HG03025 (cell line): ENCODE measurements around the gene ACVR1.
"Not testable (repeated sequence)": the region's sequence is repeated elsewhere in the genome, so short reads cannot be mapped to it uniquely, and the experiment has no call there.

ENCODE experiments used
- ATAC-seq: cut with Tn5 transposase; IDR thresholded peaks from one replicate; pipeline ENCODE4 v1.9.1; 2021; ENCODE audit warnings: mild to moderate bottlenecking, moderate library complexity; ENCODE audit not compliant: unreplicated experiment, low FRiP score

Gene ACVR1

DNA sequence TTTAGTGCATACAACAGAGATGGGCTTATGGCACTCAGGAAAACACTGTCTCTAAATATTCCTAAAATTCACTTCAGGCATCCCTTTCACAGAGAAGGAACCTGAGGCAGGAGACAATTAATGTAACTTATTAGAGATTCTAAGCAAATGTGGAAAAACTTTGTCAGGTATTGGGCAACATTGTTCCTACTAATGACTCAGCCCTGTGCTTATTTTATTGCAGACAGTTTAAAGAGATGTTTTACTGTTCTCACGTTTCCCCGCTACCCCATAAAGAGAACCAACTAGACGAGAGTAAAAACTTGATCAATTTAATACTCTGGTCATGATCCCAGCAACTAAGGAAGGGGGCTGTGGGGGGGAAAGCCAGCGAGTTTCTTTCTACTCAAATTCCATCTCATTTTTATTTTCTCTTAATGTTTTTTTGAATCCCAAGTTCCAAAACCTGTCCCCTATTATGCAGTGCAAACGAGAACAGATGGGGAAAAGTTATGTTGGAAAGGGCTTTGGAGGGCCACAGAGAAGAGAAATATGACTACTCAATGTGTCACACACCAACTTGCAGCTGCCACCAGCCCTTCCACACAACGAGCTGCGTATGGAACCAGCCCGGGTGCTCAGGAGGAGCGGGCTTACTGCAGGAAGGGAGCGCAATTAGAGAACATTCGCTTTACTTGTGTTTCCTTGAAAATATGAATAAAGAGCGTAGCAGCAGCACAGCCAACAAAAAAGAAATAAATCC, 18.7 kb upstream of the ACVR1 start:
- ATAC-seq: no peak

DNA sequence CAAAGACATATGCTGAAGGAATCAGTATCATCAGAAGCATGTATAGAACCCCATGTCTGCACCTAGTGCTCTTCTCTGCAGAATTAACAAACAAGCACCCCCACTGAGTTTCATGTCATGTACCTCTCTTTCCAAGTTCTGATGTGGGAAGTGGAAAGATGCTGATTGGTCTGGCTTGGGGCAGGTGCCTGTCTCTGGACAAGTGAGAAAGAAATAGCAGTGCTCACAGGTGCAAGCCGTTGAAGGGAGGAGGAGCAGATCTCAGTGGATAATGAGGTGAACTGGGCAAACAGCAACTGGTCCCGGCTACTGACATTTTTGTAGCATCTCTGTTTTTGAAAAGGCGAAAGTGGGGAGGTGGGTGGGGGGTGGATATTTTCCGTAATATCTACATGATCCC, 17.5 kb upstream of the ACVR1 start:
- ATAC-seq: no peak

DNA sequence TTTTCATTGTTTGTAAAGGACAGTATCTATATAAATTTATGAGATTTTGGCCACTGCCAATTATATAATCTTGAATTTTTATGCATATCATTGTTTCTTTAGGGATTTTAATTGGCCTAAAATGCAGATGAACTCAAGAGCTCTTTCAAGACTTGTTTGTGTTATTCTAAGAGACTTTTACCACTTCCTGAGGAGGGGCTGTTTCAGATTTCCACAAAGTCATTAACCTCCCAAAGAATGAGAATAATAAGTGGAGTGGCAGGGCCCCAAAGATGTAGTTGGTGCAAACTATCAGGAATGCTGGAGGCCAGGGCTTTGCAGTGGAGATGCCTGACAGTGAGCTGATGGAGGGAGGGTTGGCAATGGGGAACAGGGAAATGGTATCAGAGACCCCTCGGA, 15.5 kb upstream of the ACVR1 start:
- no peak for ATAC-seq

DNA sequence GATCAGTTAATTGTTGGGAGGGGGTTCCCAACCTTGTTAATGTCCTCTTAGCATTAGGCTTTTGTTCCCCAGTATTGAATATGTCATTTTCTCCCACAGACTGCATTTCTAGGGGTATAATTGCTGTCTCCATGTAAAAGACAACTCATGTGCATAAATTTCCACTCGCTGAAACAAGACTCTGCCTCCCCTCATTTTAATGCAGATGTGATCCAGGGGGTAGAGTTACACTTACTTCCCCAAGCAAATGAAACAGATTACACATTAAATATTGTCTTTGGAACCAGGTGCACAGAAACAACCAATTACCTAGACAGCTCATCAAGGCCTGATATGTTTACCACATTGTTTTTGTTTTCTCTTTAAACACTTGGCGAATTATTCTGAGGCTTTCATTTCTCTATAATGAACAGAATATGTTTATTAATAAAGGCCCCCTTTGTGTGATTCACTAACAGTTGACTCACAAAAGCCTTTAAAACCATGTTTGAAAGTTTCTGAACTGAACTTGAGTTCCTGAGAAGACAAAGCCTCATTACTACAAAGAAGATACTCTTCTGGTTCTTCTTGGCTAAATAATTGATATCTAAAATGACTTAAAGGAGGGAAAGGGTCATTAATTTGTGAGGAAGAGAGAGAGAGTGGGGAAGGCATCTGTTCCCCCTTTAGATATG, 15.0 kb upstream of the ACVR1 start:
- ATAC-seq: no peak

DNA sequence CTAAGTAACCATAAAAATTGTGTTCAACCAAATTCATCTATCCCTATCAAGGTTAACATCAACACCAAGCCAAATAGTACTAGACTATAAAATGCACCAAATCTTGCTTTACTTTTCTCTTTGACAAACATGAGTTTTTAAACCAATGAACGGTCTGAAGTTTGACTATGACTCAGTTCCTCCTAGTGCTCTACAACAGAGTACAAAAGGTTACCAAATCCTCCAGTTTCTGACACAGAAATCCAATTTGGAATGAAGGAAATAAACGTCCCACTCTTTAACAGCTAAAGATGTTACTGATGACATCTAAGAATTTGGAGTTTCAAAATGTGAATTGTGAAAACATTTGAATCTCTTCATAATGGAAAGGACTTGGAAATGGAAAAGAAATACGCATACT, 11.8 kb upstream of the ACVR1 start:
- ATAC-seq: no peak

DNA sequence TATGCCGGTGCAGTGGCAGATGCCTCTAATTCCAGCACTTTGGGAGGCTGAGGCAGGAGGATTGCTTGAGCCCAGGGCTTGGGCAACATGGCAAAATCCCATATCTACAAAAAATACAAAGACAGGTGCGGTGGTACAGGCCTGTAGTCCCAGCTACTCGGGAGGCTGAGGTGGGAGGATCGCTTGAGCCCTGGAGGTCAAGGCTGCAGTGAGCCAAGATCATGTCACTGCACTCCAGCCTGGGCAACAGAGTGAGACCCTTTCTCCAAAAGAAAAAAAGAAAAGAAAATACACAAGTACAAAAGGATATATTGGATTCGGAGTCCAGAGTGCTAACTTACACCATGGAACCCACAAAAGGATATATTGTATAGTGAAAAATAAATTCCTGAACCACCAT, 8.4 kb upstream of the ACVR1 start:
- ATAC-seq: not testable (repeated sequence)

DNA sequence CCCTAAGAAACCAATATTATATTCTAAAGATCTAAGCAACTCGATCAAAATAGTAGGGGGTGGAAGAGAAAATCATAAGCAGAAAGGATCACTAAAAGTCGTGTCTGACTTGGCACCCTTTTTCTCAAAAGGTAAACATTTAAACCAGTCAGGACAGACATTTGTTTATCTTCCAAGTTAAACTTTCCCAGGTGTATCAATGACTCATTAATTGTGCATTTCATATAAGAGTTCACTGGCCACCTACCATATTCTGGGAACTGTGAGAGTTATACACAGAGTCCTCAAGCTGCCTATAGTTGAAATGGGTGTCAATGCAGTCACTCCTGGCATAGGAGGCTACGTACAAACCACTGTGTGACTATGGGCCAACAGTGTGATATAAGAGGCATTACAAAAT, 4.8 kb upstream of the ACVR1 start:
- ATAC-seq: no peak

DNA sequence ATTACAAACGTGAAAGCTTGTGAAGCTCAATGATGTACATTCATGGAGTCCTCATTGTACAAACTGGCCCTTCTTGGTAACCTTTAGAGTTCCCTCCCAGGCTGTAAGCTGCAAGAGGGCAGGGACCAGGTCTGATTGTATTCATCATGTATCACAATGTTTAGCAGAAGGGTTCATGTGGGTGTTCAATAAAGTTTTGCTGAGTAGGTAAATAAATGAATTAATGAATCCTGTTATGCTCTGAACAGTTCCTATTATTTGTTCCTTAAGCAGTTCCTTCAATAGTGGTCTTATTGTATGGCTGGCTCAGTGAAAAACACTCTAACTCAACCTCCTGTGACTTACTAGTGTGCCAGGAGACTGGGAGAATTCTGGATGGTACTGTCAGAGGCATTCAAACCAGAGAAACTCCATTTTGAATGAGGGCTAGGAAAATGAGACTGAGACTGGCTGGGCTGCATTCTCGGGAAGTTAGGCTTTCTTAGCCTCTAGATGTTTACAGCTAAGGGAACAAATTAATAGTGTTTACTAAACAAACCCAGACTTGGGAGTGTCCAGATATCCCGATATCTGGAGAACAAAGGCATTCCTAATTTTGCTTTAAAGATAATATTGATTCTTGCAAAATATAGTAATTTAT, 1.8 kb upstream of the ACVR1 start:
- no peak for ATAC-seq

DNA sequence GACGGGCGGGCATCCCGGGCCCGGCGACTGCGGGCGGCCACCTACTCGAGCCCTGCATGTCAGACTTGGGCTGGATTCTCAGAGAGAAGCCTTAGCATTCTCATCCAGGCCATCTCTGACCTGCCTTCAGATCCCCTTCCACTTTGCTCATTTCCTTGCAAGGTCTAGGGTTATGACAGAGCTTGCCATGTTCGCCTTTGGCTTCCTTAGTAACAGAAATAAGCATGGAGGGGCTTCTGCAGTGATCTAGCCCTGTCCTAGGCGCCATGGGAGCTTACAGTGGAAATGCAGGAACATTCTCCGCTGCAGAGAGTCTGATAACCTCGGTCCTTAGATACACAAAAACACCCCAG, 632 bp upstream of the ACVR1 start:
- ATAC-seq: no peak

DNA sequence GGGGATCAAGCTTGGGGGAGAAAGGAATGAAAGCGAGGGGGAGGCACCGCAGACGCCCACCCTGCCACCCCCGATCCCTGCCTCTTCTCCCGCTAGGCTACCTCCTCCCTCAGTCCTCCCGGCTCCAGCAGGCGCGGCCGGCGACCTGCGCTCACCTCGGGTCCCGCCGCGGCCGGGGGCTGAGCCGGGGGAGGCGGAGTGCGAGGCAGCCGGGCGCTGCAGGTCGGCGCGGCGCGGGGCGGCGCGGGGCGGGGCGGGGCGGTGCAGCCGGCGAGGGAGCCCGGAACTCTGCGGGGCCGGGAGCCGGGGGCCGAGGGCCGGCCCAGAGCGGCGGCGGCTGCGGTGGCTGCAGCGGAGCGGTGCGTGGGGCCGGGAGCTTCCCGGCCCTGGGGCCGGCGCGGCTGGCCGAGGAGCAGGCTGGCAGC, 477 bp downstream of the ACVR1 start:
- peak; percentile 46 for ATAC-seq

DNA sequence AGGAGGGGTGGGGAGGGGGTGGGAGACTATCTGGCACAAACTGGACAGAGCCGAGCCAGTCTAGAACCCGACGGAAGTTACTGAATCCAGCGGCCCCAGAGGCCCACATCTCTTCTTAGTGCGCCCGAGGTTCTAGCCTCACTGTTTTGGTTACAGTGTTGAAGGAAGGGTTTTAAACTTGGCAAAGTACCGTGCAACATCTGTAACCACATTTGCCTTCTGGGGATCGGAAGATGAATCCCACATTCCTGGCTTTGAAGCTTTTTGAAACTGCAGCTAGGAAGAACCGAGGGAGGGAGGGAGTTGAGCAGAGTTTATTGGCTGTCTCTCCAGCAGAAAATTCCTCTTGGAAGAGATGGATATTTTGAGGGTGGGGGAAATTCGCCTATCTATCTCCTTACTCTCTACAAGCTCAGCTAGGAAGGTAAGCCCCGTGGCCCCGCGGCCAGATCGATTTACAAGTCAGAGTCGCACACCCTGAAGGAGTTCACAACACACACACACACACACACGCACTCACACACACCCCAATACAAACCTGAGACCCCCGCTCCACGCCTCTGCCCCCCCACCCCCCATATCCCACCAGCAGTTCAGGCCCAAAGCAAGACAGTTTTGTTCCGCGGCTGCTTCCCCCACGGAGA, 1.0 kb downstream of the ACVR1 start:
- ATAC-seq: no peak

DNA sequence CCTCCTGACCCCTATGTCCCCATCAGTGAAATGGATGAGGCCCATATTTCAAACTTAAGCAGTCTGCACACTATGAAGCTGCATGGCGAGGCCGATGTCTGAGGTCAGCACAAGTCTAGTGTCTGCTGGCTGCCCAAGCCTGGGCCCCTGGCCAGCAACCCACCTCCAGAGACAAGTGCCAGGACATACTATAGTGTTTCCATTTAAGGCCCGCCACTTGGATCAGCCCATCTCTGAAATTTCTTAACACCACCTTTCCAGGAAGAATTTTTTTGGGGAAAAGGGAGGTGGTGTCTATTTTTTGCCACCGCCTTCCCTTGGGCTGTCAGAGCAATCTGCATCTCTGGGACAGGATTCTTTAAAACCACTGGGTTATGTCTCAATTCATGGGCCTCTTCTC, 1.8 kb downstream of the ACVR1 start:
- ATAC-seq: no peak

DNA sequence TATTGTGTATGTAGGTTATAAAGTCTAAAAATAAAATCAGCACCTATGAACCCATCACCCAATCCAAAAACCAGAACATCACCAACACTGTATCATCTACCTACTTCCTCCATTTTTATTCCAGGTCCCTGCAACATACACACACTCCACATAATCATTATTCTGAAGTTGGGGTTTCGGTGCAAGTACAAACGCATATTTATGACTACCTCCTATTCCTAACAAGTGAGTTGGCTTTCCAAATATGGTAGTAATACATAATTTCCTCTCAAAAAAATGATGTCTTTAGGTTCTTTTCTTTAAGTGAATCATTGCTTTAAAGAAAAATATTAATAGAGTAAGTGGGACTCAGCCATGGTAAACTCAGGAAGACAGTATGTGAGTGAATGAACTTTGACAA, 3.3 kb downstream of the ACVR1 start:
- no peak for ATAC-seq

DNA sequence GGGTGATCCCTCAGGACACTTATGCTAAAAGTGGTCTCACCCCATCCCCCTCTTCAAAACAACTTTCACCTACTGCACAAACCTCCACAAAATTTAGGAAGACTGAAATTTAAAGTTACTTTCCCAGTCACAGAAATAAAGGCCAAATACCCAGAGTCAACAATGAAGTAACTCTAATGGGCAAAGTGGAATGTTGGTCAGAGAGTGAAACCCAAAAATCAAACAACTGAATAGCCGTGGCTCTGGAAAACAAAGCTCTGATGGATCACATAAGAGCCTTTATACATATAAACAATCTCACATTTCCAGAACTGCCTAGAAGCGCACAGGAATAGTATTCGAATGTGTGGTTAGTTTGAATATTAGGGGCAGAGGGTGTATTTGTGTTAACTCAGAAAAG, 4.7 kb downstream of the ACVR1 start:
- no peak for ATAC-seq

DNA sequence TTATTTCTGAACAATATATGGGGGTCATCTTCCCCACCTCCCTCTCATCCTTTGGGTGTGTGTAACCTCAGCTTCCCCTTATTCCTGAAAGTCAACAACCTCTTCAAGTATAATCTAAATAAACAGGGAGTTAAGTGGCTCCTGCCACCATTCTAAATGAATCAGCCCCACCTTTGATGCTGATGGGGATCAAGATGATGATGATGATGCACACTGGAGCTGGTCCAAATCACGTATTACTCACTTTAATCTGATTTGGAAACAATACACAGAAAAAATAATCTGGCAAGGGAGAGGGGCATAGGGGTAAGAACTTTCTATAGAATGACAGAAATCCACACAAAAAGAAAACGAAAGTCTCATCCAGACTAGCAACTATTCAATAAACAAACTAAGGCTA, 7.1 kb downstream of the ACVR1 start:
- no peak for ATAC-seq

DNA sequence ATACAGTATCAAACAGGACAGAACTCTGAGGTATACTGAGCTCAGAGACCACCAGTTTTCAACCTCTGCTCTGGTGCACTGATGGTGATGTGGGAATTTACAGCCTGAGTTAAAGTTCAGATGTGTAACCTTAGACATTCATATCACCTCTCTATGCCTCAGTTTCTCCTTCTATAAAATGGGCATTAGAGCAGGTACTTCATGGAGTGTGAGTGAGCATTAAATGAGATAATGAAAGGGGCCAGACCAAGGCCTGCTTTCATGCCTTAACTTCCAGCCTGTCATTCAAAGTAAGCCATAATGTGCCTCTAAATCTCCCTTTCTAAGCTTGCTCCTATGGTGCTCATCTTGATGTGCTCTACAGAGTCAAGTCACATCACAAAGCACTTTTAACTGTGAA, 8.4 kb downstream of the ACVR1 start:
- ATAC-seq: no peak

DNA sequence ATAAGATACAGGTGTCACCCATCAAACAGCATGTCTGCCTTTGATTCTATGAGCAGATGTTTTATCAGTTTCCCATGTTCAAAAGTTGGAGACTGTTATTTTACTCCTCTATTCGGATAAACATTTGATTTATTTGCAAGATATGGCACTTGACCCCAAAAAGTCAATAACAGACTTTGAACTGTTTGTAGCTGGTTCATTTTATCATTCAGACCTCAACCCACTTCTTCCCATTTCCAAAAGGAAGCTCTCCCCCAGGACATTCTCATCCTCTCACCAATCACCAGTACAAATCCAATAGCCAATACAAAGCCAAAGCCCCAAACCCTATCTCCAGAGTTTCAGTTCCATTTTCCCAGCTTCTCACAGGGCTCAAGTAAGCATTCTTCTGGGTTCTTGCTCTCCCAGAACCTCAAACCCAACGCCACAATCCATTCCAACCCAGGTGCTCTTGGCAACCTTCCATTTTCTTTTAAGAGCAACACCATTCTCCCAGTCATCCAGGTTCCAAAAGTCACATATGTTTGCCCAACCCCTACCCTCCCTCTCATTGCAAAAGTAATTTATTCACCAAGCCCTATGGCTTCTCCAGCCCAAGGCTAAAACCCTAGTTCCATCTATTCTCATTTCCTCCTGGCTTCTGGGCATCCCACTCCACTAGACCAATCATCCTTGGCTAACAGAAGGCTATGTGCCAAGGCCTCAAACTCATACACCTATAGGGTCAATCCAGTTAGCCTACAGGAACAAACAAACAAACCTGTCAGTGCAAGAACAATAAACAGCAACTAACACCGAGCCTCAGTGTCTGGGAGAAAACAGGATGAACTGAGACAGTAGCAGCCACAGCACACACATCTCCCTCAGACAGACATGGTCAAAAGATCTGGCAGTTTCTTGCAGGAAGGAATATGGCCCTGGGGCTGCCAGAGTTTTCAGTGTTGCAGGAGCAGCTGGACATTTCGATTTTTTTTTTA, 9.2 kb downstream of the ACVR1 start:
- ATAC-seq: no peak

DNA sequence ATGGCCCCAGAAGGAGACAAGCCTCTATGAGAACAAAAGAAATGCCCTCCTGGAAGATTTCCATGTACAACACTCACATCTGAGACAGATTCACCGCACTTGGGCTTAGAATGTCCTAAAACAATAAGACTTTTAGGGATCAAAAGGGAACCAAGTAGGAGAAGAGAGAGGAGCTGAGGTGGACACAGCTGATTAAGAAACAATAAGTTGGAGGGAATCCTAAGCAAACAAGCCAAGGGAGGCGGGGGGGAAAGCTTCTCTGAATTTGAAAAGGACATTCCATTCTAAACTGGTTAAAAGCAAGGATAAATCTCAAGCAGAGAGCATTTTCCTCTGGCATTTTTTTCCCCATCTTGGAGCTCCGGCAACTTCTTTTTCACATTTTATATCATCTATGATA, 9.9 kb downstream of the ACVR1 start:
- ATAC-seq: no peak

DNA sequence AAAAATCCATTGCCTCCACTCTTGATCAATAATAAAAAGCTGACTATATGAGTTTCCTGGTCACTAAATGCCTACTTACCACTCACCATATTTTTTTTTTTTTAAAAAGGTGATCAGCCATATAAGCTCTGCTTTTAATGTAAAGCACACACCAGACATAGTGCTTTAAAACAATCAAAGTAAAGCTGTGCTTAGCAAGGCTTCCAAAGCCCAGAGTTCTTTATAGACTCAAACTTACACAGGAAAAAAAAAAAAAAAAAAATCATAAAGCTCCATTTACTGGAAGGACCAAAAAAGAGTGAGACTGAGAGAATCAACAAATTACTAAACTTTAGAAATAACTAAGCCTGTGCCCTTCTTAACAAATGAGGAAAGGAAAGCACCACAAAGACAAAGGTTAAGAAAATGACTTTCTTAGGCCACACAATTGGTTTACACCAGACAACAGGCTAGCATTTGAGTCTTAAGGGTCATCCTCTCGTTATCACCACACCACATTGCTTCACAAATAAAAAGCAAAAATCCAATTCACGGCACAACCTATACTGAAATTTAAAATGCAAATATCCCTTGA, 11.2 kb downstream of the ACVR1 start:
- ATAC-seq: no peak

DNA sequence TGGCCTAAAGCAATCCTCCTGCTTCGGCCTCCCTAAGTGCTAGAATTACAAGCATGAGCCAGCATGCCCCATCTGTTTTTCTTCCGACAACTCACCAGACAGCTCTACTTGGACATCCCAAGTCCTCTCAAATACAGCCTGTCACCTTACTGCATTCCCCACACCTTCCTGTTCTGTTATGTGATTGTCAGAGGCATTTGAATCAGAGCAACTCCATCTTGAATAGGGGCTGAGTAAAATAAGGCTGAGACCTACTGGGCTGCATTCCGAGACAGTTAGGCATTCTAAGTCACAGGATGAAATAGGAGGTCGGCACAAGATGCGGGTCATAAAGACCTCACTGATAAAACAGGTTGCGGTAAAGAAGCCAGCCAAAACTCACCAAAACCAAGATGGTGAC, 17.3 kb downstream of the ACVR1 start:
- no peak for ATAC-seq
